ENCODE results near the gene TIGAR.

The TIGAR gene

GRCh38 chr12:4330203-4330602 is 9.2 kb downstream of the TIGAR start:
- Histone ChIP-seq H3K9me3 (ENCODE audit: insufficient read depth, low read length, severe bottlenecking) (no peaks in the 10 kb centered on the region), H4K20me1 (ENCODE audit: insufficient read depth, low read length) (no peaks in the 10 kb centered on the region; the same call in 1 of the 2 replicates), H3K27me3 (ENCODE audit: insufficient read depth, low read length, poor library complexity) (no peaks in the 10 kb centered on the region), H2AFZ (ENCODE audit: low read depth, low read length) (no peak overlapping the region), H3K9ac (ENCODE audit: low read depth, low read length) (no peak overlapping the region), H3K36me3 (ENCODE audit: insufficient read depth, low read length) (peaks cover 13% of the 10 kb centered on the region), H3K4me3 (ENCODE audit: low read depth in 1 of 2, low read length in 2 of 2) (no peak overlapping the region), H3K4me2 (ENCODE audit: insufficient read depth, low read length) (no peak overlapping the region), H3K4me1 (ENCODE audit: insufficient read depth, low read length) (no peaks in the 10 kb centered on the region; the same call in 1 of the 2 replicates), H3K27ac (ENCODE audit: low read length) (no peak overlapping the region), H3K79me2 (ENCODE audit: insufficient read depth, low read length) (peaks cover 15% of the 10 kb centered on the region; the same call in 1 of the 2 replicates)
- no peak for DNase-seq
- TF ChIP-seq CTCF (IDR thresholded peaks at IDR 0.05; ENCODE audit: borderline replicate concordance, extremely low read depth, low read length, poor library complexity, severe bottlenecking) = no peak
- no peak for ATAC-seq (ENCODE audit: insufficient read depth, low read depth)

GRCh38 chr12:4331221-4331620 is 10.2 kb downstream of the TIGAR start:
- Histone ChIP-seq H3K27ac (ENCODE audit: low read length) (no peak overlapping the region), H3K79me2 (ENCODE audit: insufficient read depth, low read length) (peaks cover 15% of the 10 kb centered on the region; the same call in 1 of the 2 replicates)
- ATAC-seq (ENCODE audit: insufficient read depth, low read depth) = no peak

GRCh38 chr12:4331842-4332241 is 10.8 kb downstream of the TIGAR start:
- no peaks in the 10 kb centered on the region for H3K9me3 ChIP-seq (ENCODE audit: insufficient read depth, low read length, severe bottlenecking)

More at GRCh38 chr12:4331221-4331620, 10.2 kb downstream of the TIGAR start:
- no peaks in the 10 kb centered on the region for H3K9me3 ChIP-seq (ENCODE audit: insufficient read depth, low read length, severe bottlenecking)
- H3K4me2 ChIP-seq (ENCODE audit: insufficient read depth, low read length) = no peak overlapping the region
- no peaks in the 10 kb centered on the region; the same call in 1 of the 2 replicates for H3K4me1 ChIP-seq (ENCODE audit: insufficient read depth, low read length)
- DNase-seq = no peak
- no peak overlapping the region for H2AFZ ChIP-seq (ENCODE audit: low read depth, low read length)
- no peaks in the 10 kb centered on the region for H3K27me3 ChIP-seq (ENCODE audit: insufficient read depth, low read length, poor library complexity)
- TF ChIP-seq CTCF (IDR thresholded peaks at IDR 0.05; ENCODE audit: borderline replicate concordance, extremely low read depth, low read length, poor library complexity, severe bottlenecking) (no peak), EZH2 (IDR thresholded peaks at IDR 0.05; ENCODE audit: borderline replicate concordance, low read depth, low read length, severe bottlenecking) (no peak)
- peaks cover 11% of the 10 kb centered on the region for H3K36me3 ChIP-seq (ENCODE audit: insufficient read depth, low read length)
- H3K9ac ChIP-seq (ENCODE audit: low read depth, low read length) = no peak overlapping the region
- no peak overlapping the region for H3K4me3 ChIP-seq (ENCODE audit: low read depth in 1 of 2, low read length in 2 of 2)
- H4K20me1 ChIP-seq (ENCODE audit: insufficient read depth, low read length) = no peaks in the 10 kb centered on the region

More at GRCh38 chr12:4331842-4332241, 10.8 kb downstream of the TIGAR start:
- H2AFZ ChIP-seq (ENCODE audit: low read depth, low read length) = no peak overlapping the region
- TF ChIP-seq EZH2 (IDR thresholded peaks at IDR 0.05; ENCODE audit: borderline replicate concordance, low read depth, low read length, severe bottlenecking) (no peak), CTCF (IDR thresholded peaks at IDR 0.05; ENCODE audit: borderline replicate concordance, extremely low read depth, low read length, poor library complexity, severe bottlenecking) (no peak)
- H4K20me1 ChIP-seq (ENCODE audit: insufficient read depth, low read length) = no peaks in the 10 kb centered on the region
- H3K36me3 ChIP-seq (ENCODE audit: insufficient read depth, low read length) = peaks cover 12% of the 10 kb centered on the region
- DNase-seq = no peak
- no peaks in the 10 kb centered on the region for H3K27me3 ChIP-seq (ENCODE audit: insufficient read depth, low read length, poor library complexity)
- H3K9ac ChIP-seq (ENCODE audit: low read depth, low read length) = no peak overlapping the region
- no peak overlapping the region for H3K4me2 ChIP-seq (ENCODE audit: insufficient read depth, low read length)
- H3K27ac ChIP-seq (ENCODE audit: low read length) = no peak overlapping the region
- ATAC-seq (ENCODE audit: insufficient read depth, low read depth) = no peak
- H3K4me3 ChIP-seq (ENCODE audit: low read depth in 1 of 2, low read length in 2 of 2) = no peak overlapping the region
- peaks cover 13% of the 10 kb centered on the region; the same call in 1 of the 2 replicates for H3K79me2 ChIP-seq (ENCODE audit: insufficient read depth, low read length)
- H3K4me1 ChIP-seq (ENCODE audit: insufficient read depth, low read length) = no peaks in the 10 kb centered on the region; the same call in 1 of the 2 replicates
